Measurements from ENCODE around the gene EXO1. TPM values are rescaled to one million over a fixed set of nuclear protein-coding genes. Genes with fewer than 3 reads are reported as not detected.

The EXO1 gene
- total RNA-seq, 1 experiment from 2014 or later, result 36.3 TPM

DNA sequence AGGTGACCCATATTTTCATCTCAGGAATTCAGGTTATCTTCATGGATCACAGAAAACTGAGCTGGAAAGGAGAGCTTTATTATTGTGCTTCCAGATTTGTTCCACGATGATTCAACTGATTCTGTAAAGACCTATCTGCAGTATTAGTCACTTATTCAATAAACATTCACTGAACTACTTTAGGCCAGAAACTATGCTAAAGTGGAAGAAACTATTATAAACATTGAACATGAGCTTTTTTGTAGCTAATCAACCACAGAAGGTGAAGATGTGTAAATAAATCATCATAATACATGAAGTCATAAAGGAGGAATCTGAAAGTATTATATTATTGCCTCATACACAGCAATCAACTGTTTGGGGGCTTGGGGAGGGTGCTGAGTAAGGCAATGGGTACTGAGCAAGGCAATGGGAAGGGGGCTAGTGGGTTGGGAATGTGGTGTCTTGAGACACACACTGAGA, 30.6 kb upstream of the EXO1 start:
- H3K27ac Mint-ChIP-seq (ENCODE audit: unreplicated experiment), result no peak overlapping the region
- intact Hi-C loops (cut with micrococcal nuclease; ENCODE audit: unreplicated experiment), result no loop called here
- DNase-seq, result no peak
- H3K27me3 Mint-ChIP-seq (ENCODE audit: unreplicated experiment), result no peaks in the 10 kb centered on the region
- no peaks in the 10 kb centered on the region for H3K36me3 Mint-ChIP-seq (ENCODE audit: insufficient read depth, unreplicated experiment)
- peaks cover 15% of the 10 kb centered on the region for H3K4me1 Mint-ChIP-seq (ENCODE audit: low read depth, unreplicated experiment)
- H3K9me3 Mint-ChIP-seq (ENCODE audit: low read depth, unreplicated experiment), result no peaks in the 10 kb centered on the region
- CTCF ChIA-PET, result interaction anchor here (1.0 to 1.2 kb wide), 2 partner anchors 17 to 206 kb away, joined by 3 to 4 read pairs; no protein-coding TSS in a partner anchor
- BruUV-seq (replicated peaks), result no TSS peak
- TF ChIP-seq, protein P1, sequence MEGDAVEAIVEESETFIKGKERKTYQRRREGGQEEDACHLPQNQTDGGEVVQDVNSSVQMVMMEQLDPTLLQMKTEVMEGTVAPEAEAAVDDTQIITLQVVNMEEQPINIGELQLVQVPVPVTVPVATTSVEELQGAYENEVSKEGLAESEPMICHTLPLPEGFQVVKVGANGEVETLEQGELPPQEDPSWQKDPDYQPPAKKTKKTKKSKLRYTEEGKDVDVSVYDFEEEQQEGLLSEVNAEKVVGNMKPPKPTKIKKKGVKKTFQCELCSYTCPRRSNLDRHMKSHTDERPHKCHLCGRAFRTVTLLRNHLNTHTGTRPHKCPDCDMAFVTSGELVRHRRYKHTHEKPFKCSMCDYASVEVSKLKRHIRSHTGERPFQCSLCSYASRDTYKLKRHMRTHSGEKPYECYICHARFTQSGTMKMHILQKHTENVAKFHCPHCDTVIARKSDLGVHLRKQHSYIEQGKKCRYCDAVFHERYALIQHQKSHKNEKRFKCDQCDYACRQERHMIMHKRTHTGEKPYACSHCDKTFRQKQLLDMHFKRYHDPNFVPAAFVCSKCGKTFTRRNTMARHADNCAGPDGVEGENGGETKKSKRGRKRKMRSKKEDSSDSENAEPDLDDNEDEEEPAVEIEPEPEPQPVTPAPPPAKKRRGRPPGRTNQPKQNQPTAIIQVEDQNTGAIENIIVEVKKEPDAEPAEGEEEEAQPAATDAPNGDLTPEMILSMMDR (IDR thresholded peaks at IDR 0.05; ENCODE audit: unreplicated experiment), result no peak
- no peak overlapping the region for H3K4me3 Mint-ChIP-seq (ENCODE audit: low read depth, unreplicated experiment)

DNA sequence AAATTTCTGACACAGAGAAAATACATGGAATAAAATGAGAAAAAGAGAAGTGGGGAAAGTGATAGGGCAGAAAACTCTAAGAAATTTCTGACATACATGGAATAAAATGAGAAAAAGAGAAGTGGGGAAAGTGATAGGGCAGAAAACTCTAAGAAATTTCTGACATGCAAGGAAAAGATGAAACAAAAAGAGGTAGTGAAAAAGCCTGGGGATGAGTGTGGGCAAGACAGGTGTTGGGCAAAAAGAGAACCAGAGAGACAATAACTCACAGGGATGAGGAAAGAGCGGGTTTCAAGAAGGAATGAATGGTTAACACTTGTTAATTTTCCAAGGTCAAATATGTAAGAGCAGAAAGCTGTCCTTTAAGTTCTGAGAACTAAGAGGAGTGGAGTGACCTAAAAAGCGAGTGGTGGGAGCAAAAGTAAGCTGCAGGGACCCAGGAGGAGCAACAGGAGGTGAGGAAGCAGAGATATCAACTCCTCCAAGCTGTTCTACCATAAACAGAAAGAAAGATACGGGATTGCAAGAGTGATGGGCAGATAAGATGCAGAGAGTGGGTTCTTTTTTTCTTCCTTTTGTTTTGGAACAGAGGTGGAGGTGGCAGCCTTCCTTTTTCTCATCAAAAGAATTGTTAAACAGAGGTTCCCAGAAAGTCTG, 29.9 kb upstream of the EXO1 start:
- no peak overlapping the region for H3K27ac Mint-ChIP-seq (ENCODE audit: unreplicated experiment)
- no peaks in the 10 kb centered on the region for H3K9me3 Mint-ChIP-seq (ENCODE audit: low read depth, unreplicated experiment)
- H3K4me3 Mint-ChIP-seq (ENCODE audit: low read depth, unreplicated experiment), result no peak overlapping the region
- H3K4me1 Mint-ChIP-seq (ENCODE audit: low read depth, unreplicated experiment), result peaks cover 15% of the 10 kb centered on the region
- no peak for DNase-seq
- no peaks in the 10 kb centered on the region for H3K27me3 Mint-ChIP-seq (ENCODE audit: unreplicated experiment)
- H3K36me3 Mint-ChIP-seq (ENCODE audit: insufficient read depth, unreplicated experiment), result no peaks in the 10 kb centered on the region
- BruUV-seq (replicated peaks), result no TSS peak
- intact Hi-C loops (cut with micrococcal nuclease; ENCODE audit: unreplicated experiment), result no loop called here
- CTCF ChIA-PET, result interaction anchor here (0.6 kb wide), 1 partner anchor 1161 kb away, joined by 3 read pairs; no protein-coding TSS in a partner anchor
- TF ChIP-seq, protein P1 (IDR thresholded peaks at IDR 0.05; ENCODE audit: unreplicated experiment), result no peak

DNA sequence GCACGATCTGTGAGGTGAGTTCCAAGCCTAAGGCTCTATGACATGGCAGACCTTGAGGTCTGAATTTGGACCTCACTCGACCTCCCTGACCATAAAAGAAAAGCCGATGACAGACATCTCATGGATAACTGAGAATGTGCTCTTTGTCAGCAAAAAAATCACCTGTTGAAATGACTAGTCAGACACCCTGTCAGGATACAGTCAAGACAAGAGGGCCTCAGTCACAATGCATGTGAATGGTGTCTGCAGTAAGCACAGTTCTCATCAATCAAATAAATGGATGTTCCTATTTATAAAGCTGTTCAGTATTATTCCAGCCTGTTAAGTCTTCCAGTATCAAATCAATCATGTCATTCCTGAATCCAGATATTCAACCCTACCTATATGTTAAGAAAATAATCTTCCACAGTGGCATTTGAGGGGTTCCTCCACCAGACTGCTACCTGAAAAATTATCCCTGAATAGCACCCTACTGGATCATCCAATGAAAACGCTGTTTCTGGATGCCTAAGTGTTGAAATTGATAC, 28.6 kb upstream of the EXO1 start:
- no peak for DNase-seq
- Mint-ChIP-seq H3K4me1 (ENCODE audit: low read depth, unreplicated experiment) (peaks cover 15% of the 10 kb centered on the region), H3K27ac (ENCODE audit: unreplicated experiment) (no peak overlapping the region), H3K27me3 (ENCODE audit: unreplicated experiment) (no peaks in the 10 kb centered on the region), H3K4me3 (ENCODE audit: low read depth, unreplicated experiment) (no peak overlapping the region), H3K9me3 (ENCODE audit: low read depth, unreplicated experiment) (no peaks in the 10 kb centered on the region), H3K36me3 (ENCODE audit: insufficient read depth, unreplicated experiment) (no peaks in the 10 kb centered on the region)
- no TSS peak for BruUV-seq (replicated peaks)
- CTCF ChIA-PET, result no interaction called here
- TF ChIP-seq, protein P1 (IDR thresholded peaks at IDR 0.05; ENCODE audit: unreplicated experiment), result no peak
- intact Hi-C loops (cut with micrococcal nuclease; ENCODE audit: unreplicated experiment), result no loop called here

DNA sequence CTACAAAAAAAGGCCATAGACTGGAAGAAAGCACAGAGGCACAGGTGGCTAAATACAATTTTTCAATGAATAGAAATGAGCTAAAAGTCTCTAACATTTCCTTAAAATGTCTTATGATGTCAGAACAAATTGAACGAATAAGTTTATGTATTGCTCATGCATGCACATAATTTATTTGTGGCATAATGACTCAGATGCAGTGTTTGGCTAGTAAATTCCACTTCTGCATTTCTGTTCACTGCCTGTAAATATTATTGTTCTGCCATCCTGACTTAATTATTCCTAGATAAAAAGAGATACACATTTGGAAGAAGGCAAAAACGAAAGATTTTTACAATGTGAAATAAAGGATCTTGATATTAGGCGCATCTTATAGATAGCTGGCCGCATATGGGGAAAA, 26.6 kb upstream of the EXO1 start:
- BruUV-seq (replicated peaks), result no TSS peak
- no peak for DNase-seq
- Mint-ChIP-seq H3K36me3 (ENCODE audit: insufficient read depth, unreplicated experiment) (no peaks in the 10 kb centered on the region), H3K27me3 (ENCODE audit: unreplicated experiment) (no peaks in the 10 kb centered on the region), H3K4me1 (ENCODE audit: low read depth, unreplicated experiment) (peaks cover 15% of the 10 kb centered on the region), H3K9me3 (ENCODE audit: low read depth, unreplicated experiment) (no peaks in the 10 kb centered on the region), H3K4me3 (ENCODE audit: low read depth, unreplicated experiment) (no peak overlapping the region), H3K27ac (ENCODE audit: unreplicated experiment) (no peak overlapping the region)
- CTCF ChIA-PET, result no interaction called here
- TF ChIP-seq, protein P1 (IDR thresholded peaks at IDR 0.05; ENCODE audit: unreplicated experiment), result no peak
- intact Hi-C loops (cut with micrococcal nuclease; ENCODE audit: unreplicated experiment), result no loop called here
